Smooth muscle cell (in vitro differentiated cells): Measurements from ENCODE around the gene FNIP1. TPM values are rescaled to one million over a fixed set of nuclear protein-coding genes. Genes with fewer than 3 reads are reported as not detected.

Experiments used
- DNase-seq: peaks from one replicate; lab custom pipeline; 2025; ENCODE audit not compliant: unreplicated experiment; lab: John Stamatoyannopoulos, UW
- H2AFZ ChIP-seq: fragments of 200-600 bp; sonication (generic); 2 replicates; pipeline ENCODE4 v1.6.0; 2016; ENCODE audit warnings: antibody characterized with exemption, low read depth, mild to moderate bottlenecking
- H3F3A ChIP-seq: fragments of 200-600 bp; sonication (generic); 2 replicates; pipeline ENCODE4 v1.6.0; 2017; ENCODE audit warnings: antibody characterized with exemption, low read depth
- H3K27ac ChIP-seq: fragments of 200-600 bp; sonication (generic); 2 replicates; pipeline ENCODE4 v1.5.1; 2016; ENCODE audit warnings: low read depth, mild to moderate bottlenecking
- H3K27me3 ChIP-seq: fragments of 200-600 bp; sonication (generic); 2 replicates; pipeline ENCODE4 v1.6.1; 2016; ENCODE audit warnings: low read depth, mild to moderate bottlenecking
- H3K36me3 ChIP-seq: fragments of 200-600 bp; sonication (generic); 2 replicates; pipeline ENCODE4 v1.5.1; 2016; ENCODE audit warnings: low read depth
- H3K4me1 ChIP-seq: fragments of 200-600 bp; sonication (generic); 2 replicates; pipeline ENCODE4 v1.5.1; 2016; ENCODE audit warnings: low read depth
- H3K4me2 ChIP-seq: fragments of 200-600 bp; sonication (generic); 2 replicates; pipeline ENCODE4 v1.6.0; 2016; ENCODE audit warnings: mild to moderate bottlenecking
- H3K4me3 ChIP-seq: fragments of 200-600 bp; sonication (generic); 2 replicates; pipeline ENCODE4 v1.5.1; 2016; ENCODE audit warnings: mild to moderate bottlenecking
- H3K79me2 ChIP-seq: fragments of 200-600 bp; sonication (generic); 2 replicates; pipeline ENCODE4 v1.6.0; 2016; ENCODE audit warnings: low read depth, mild to moderate bottlenecking
- H3K9ac ChIP-seq: fragments of 200-600 bp; sonication (generic); 2 replicates; pipeline ENCODE4 v1.6.0; 2016; ENCODE audit warnings: low read depth
- H3K9me3 ChIP-seq: fragments of 200-600 bp; sonication (generic); replicated peaks from 2 replicates; pipeline ENCODE4 v1.5.1; 2016; ENCODE audit warnings: low read depth
- H4K20me1 ChIP-seq: fragments of 200-600 bp; sonication (generic); 2 replicates; pipeline ENCODE4 v1.6.0; 2016; ENCODE audit warnings: low read depth
- CTCF ChIP-seq: fragments of 200-600 bp; sonication (generic); IDR thresholded peaks from 2 replicates; pipeline ENCODE4 v1.5.1; 2017; ENCODE audit warnings: borderline replicate concordance, mild to moderate bottlenecking, antibody characterized with exemption; ENCODE audit not compliant: insufficient read depth, poor library complexity, severe bottlenecking
- WGBS: methylation state at CpG from one replicate; pipeline ENCODE4 v1.1.7; 2016; ENCODE audit warnings: low lambda C conversion rate; 5-methylcytosine and 5-hydroxymethylcytosine counted together
- polyA plus RNA-seq: library from polyadenylated mRNA; unstranded; fragments of >200 nt; fragmentation: Nextera tagmentation; extraction: Ambion mirVana; gene quantifications from 2 replicates; pipeline ENCODE4 v1.2.1, GENCODE V29; 2016
- total RNA-seq: library from RNA; depleted of rRNA; stranded (reverse); fragments of >200 nt; gene quantifications from 2 replicates; pipeline ENCODE4 v1.2.3, GENCODE V29; 2014

FNIP1 gene
- total and polyA plus RNA-seq, 2 experiments from 2014 or later, result 8.8 to 47.4 TPM

- no peak for TF ChIP-seq CTCF
- Histone ChIP-seq H3K27me3 (no peaks in the 10 kb centered on the region), H3K4me2 (no peak overlapping the region), H3K9me3 (no peaks in the 10 kb centered on the region), H3K79me2 (peaks cover 93% of the 10 kb centered on the region), H4K20me1 (peaks cover 89% of the 10 kb centered on the region), H3K4me1 (no peaks in the 10 kb centered on the region), H3K9ac (no peak overlapping the region), H2AFZ (no peak overlapping the region), H3K27ac (no peak overlapping the region), H3K36me3 (no peaks in the 10 kb centered on the region), H3K4me3 (no peak overlapping the region), H3F3A (no peaks in the 10 kb centered on the region)
- 100% methylated on average over 1 of the region's 1 CpG for WGBS
- no peak for DNase-seq
Observed at GRCh38 chr5:131776450-131776849, 20.4 kb downstream of the FNIP1 start.

GRCh38 chr5:131774652-131775367, 22.0 kb downstream of the FNIP1 start:
- Histone ChIP-seq H2AFZ (no peak overlapping the region), H3K79me2 (peaks cover 91% of the 10 kb centered on the region), H3K4me2 (no peak overlapping the region), H4K20me1 (peaks cover 90% of the 10 kb centered on the region), H3K36me3 (no peaks in the 10 kb centered on the region), H3K9me3 (no peaks in the 10 kb centered on the region), H3K27me3 (no peaks in the 10 kb centered on the region), H3K27ac (no peak overlapping the region), H3K9ac (no peak overlapping the region), H3F3A (no peaks in the 10 kb centered on the region), H3K4me3 (no peak overlapping the region), H3K4me1 (no peaks in the 10 kb centered on the region)
- TF ChIP-seq CTCF, result no peak
- 94% methylated on average over 4 of the region's 4 CpGs for WGBS
- DNase-seq, result no peak

GRCh38 chr5:131773805-131774204, 23.0 kb downstream of the FNIP1 start:
- 100% methylated on average over 2 of the region's 2 CpGs for WGBS
- Histone ChIP-seq H2AFZ (no peak overlapping the region), H3K36me3 (no peaks in the 10 kb centered on the region)

More at GRCh38 chr5:131773805-131774204, 23.0 kb downstream of the FNIP1 start:
- no peak for TF ChIP-seq CTCF
- Histone ChIP-seq H3K4me3 (no peak overlapping the region), H3K27me3 (no peaks in the 10 kb centered on the region), H3K4me2 (no peak overlapping the region), H3K4me1 (no peaks in the 10 kb centered on the region), H3K9ac (no peak overlapping the region), H4K20me1 (peaks cover 92% of the 10 kb centered on the region), H3K27ac (no peak overlapping the region), H3K9me3 (no peaks in the 10 kb centered on the region), H3F3A (no peaks in the 10 kb centered on the region), H3K79me2 (peaks cover 92% of the 10 kb centered on the region)
- DNase-seq, result no peak
